Loucy (cell line): ENCODE measurements around the gene METAP1D.

Experiments used
- EZH2phosphoT487 ChIP-seq: fragments of 200-600 bp; IDR thresholded peaks from 2 replicates; pipeline ENCODE4 v1.6.1; 2018; ENCODE audit warnings: antibody characterized with exemption, mild to moderate bottlenecking, moderate library complexity, borderline replicate concordance
- TF ChIP-seq, protein P1 (sequence below): fragments of 200-600 bp; sonication (generic); conservative IDR thresholded peaks from 2 replicates; pipeline ENCODE4 v1.5.1; 2014; ENCODE audit warnings: mild to moderate bottlenecking, antibody characterized with exemption, low read length

DNA sequence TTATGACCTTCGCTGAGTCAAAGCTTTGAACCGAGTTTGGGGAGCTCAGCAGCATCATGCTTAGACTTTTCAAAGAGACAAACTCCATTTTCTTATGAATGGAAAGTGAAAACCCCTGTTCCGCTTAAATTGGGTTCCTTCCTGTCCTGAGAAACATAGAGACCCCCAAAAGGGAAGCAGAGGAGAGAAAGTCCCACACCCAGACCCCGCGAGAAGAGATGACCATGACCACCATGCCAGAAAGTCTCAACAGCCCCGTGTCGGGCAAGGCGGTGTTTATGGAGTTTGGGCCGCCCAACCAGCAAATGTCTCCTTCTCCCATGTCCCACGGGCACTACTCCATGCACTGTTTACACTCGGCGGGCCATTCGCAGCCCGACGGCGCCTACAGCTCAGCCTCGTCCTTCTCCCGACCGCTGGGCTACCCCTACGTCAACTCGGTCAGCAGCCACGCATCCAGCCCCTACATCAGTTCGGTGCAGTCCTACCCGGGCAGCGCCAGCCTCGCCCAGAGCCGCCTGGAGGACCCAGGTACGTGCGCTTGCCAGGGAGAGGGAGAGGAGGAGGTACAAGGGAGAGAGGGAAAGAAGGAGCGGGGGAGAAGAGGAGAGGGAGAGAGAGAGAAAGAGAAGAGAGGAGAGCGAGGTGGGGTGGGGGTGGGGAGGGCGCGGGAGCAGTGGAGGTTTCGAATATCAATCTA lies 85.9 kb downstream of the METAP1D start, which contains the start of gene DLX1:
- TF ChIP-seq, protein P1, sequence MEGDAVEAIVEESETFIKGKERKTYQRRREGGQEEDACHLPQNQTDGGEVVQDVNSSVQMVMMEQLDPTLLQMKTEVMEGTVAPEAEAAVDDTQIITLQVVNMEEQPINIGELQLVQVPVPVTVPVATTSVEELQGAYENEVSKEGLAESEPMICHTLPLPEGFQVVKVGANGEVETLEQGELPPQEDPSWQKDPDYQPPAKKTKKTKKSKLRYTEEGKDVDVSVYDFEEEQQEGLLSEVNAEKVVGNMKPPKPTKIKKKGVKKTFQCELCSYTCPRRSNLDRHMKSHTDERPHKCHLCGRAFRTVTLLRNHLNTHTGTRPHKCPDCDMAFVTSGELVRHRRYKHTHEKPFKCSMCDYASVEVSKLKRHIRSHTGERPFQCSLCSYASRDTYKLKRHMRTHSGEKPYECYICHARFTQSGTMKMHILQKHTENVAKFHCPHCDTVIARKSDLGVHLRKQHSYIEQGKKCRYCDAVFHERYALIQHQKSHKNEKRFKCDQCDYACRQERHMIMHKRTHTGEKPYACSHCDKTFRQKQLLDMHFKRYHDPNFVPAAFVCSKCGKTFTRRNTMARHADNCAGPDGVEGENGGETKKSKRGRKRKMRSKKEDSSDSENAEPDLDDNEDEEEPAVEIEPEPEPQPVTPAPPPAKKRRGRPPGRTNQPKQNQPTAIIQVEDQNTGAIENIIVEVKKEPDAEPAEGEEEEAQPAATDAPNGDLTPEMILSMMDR, result no peak
- no peak for TF ChIP-seq EZH2phosphoT487
